CD1c-positive myeloid dendritic cell (primary cell): Measurements from ENCODE around the gene RFNG.
A peak's percentile ranks its signal among the peaks of the same experiment; 100 is the strongest.

Experiments
- DNase-seq: peaks from one replicate; pipeline ENCODE4 v3.0.0-alpha.2; 2016; ENCODE audit errors: extremely low spot score

RFNG gene

GRCh38 chr17:82051776-82052637 lies at the start of gene RFNG, which contains the start of gene GPS1:
TSS of gene RFNG (minus strand) at chr17:82051811. CDS start at chr17:82051766, 45 bp downstream.
TSS of gene GPS1 (plus strand) at chr17:82051898. CDS start at chr17:82051932, 34 bp downstream.
- DNase-seq = peak; percentile 82

DNA sequence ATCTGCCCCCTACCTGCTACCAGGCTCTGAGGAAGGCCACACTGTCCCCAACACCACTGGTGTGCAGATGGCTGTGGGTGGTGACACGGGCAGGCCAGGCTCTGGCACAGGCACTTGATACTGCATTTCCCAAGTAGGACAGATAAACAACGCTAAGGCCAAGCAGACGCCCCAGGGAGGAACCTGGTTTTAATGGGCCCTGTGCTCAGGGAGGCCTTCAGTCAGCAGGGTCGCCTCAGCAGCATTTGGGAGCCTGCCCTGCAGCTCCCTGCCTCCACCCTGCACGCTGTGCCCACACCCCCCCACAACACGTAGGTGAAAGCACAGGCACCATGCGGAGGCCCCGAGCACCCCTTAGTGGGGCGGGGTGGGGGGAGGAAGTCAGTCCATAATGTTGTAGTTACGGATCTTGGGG lies 49.7 kb upstream of the RFNG start:
- no peak for DNase-seq

DNA sequence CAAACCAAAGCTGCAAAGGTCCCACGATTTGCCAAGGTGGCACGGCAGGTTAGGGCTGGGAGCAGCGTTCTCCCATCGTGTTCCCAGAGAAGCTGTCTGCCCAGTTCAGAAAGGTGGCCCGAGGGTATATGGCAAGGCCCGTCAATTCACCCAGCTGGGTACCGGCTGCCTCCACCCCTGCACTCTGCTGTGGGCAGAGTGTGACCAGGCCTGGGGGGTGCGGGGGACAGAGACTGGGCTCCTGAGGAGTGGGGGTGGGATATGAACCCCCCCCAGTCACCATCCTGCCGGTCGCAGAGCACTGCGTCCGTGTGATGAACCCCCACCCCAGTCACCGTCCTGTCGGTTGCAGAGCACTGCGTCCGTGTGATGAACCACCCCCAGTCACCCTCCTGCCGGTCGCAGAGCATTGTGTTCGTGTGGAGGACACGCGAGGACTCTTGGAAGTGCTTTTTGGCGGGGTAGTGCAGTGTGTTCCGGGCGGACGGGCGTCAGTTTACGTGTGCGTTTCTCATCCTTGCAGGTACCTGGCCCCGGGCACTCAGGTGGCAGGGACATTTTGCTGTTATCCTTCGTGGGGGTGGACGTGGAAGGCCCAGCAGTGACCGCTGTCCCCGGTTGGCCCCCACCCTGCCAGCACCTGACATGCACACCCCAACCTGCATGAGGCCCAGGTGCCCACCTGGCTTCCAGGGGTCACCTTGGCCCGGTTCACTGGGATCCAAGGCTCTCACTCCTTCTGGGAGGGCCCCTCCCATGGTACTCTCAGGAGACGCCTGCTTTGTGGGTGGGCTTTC lies 49.1 kb upstream of the RFNG start:
- DNase-seq = no peak

GRCh38 chr17:82098939-82099763 lies 47.5 kb upstream of the RFNG start:
- DNase-seq = peak; percentile 13

DNA sequence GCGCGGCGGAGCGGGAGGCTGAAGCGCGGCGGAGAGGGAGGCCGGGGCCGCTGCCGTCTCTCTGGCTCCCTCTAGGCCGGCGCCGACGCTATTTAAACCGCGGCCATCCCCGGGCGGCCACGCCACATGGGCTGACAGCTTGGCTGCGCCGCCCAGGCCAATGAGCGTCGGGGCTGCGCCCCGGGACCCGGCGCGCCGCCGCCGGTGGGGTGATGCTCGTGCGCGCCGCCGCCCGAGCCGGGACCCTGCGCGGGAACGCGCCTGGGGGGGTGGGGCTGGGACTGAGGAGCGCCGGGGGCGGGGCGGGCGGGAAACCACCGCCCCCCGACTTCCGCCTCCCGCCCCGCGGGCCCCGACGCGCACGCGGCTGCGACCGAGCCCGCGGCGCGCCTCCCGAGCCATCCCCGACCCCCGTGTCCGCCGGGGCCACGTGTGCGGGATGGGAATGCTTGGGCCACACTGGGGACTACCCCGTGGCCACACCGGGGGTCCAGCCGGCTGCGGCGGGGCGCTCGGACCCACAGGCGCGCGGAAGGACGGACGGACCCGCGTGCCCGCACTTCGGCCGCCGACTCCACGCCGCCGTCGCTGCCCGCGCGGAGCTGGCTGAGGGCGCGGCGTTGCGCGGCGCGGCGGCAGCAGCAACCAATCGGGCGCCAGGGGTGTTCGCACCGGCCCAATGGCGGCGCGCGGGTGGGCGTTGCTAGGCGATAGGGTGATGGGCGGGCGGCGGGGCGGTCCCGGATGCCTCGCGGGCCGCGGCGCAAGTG lies 46.7 kb upstream of the RFNG start, which contains the start of gene FASN:
Gene FASN, minus strand, starts transcription at position 68 of the 770 bp plus-strand sequence. CDS start 1,791 bp downstream, outside the sequence.
- DNase-seq = peak; percentile 97

DNA sequence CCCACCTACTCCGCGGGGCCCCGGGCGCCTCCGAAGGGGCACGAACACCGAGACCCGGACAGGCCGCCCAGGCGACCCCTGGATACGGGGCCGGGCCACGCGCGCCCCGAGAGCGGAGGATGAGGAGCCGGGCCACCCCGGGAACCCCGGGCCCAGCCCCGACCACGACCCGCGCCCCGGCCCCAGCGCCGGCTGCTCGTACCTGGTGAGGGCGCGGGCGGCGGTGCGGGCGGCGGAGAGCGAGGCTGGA lies 46.2 kb upstream of the RFNG start:
- DNase-seq = no peak

- peak; percentile 34 for DNase-seq
These were observed 45.7 kb upstream of the RFNG start for GRCh38 chr17:82097184-82097918.

DNA sequence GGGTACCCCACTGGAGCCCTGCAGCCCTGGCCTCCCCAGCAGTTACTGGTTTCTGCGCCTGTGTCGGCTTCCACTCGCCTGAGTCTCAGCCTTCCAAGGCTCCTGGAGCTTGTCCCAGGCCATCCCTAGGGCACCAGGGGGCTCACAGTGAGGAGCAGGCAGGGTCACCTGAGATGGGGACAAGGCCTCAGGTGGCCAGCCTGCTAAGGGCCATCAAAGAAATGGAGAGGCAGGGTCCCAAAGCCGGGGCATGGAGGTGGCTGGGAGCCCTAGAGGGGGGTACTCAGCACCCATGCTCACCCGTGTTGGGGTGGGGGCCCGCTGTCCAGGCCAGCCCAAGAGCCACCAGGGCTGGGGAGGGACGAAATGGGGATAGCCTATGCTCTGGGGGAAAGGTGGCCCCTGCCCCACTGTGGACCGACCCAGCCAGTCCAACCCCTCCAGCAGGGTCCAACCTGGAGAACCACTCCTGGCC lies 45.1 kb upstream of the RFNG start:
- DNase-seq = no peak

DNA sequence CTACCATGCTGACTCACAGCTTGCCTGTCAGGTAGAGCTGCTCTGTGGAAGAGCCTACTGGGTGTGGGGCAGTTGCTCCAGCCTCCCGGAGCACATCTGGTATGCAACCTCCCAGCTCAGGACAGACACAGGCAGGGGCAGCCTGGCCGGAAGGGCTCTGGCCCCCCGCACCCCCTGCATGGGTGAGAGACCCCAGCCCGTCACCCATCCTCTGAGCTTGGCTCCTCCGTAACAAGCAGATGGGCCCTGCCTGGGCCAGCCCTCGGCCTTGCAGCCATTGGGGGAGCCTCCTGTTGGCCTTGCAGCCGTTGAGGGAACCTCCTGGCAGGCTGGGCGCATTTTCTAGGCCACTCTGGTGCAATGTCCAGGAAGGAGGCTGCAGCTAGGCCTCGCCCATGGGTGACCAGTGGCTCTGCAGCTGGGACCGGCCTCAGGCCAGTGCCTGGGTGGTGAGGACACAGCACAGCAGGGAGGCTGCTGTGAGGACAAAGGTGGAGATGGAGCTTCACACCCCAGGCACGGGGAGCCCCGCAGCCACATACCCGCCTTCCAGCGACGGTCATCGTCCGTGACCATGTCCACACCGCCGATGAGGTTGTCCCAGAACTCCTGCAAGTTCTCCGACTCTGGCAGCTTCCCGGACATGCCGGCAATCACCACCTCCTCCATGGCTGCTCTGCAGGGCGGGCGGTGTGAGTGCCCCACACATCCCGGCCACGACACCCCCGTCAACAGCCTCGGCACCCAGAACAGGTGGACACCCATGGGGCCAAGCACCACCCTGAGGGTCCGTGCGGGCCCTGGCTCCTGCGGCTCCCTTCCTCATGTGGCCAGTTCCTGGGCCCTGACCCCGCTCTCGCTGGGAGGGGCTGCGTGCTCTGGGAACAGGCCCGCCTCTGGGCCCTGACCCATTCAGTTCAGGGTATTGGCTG lies 44.4 kb upstream of the RFNG start:
- no peak for DNase-seq

GRCh38 chr17:82094931-82095776 lies 43.5 kb upstream of the RFNG start:
- no peak for DNase-seq

GRCh38 chr17:82092995-82093751 lies 41.6 kb upstream of the RFNG start:
- no peak for DNase-seq

DNA sequence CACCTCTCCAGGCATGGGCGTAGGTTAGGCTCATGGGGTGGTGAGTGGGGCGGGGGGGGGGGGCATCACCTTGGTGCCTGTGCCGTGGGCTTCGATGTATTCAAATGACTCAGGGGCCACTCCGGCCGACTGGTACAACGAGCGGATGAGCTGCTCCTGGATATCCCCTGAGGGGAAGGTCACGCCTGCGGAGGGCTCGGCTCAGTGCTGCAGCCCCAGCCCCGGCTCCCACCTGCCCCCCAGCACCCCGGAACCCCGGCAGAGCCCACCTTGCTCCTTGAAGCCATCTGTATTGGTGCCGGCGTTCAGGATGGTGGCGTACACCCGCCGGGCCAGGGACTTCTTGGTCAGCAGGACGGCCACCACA lies 41.0 kb upstream of the RFNG start:
- no peak for DNase-seq

- DNase-seq = no peak
These were observed 40.5 kb upstream of the RFNG start for GRCh38 chr17:82092094-82092586.

DNA sequence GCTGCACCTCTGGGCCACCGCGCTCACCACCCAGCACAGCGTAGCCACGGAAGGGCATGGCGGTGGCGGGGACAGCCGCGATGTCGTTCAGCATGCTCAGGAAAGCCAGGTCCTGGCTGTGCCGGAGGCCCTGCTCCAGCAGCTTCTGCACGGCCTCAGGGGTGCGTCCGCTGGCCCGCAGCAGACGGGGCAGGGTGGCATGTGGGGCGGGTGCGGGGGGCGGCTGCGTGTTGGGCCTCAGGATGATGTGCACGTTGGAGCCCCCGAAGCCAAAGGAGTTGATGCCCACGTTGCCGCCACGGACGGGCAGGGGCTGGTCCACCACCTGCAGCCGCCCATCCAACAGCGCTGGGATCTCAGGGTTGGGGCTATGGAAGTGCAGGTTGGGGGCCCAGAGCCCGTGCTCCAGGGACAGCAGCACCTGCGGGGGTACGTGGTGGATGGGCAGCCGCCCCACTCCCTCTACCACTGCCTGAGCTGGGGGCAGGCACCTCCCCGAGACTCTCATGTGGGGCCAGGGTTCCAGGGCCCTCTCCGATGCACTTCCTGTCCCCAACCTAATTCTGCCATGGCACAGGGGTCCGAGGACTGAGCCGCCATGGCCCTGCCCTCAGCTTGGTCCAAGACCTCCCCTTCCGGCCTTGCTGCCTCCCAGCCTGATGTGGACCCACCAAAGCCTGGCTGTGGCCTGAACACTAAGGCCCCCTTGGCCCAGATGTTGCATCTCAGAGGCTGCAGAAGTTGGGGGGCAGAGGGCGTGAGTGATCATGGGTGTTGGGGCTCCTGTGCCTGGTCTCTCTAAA lies 39.9 kb upstream of the RFNG start:
- no peak for DNase-seq

- DNase-seq = no peak
These were observed 39.1 kb upstream of the RFNG start for GRCh38 chr17:82090549-82091263.
